MM.1S (cell line): ENCODE results near the gene TANGO2.

Experiments
- EZH2 ChIP-seq: fragments of 300-600 bp; sonication (generic); optimal IDR thresholded peaks from 2 replicates; pipeline ENCODE3; 2017; ENCODE audit warnings: low read depth, mild to moderate bottlenecking, antibody characterized with exemption, low read length, mixed read lengths
- EZH2phosphoT487 ChIP-seq: fragments of 300-600 bp; sonication (generic); IDR thresholded peaks from 2 replicates; pipeline ENCODE4 v1.6.1; 2018; ENCODE audit warnings: antibody characterized with exemption, low read length
- TF ChIP-seq, protein P1 (sequence below): fragments of 300-600 bp; sonication (generic); IDR thresholded peaks from 2 replicates; pipeline ENCODE4 v1.5.1; 2016; ENCODE audit warnings: antibody characterized with exemption, low read length, mixed read lengths

DNA sequence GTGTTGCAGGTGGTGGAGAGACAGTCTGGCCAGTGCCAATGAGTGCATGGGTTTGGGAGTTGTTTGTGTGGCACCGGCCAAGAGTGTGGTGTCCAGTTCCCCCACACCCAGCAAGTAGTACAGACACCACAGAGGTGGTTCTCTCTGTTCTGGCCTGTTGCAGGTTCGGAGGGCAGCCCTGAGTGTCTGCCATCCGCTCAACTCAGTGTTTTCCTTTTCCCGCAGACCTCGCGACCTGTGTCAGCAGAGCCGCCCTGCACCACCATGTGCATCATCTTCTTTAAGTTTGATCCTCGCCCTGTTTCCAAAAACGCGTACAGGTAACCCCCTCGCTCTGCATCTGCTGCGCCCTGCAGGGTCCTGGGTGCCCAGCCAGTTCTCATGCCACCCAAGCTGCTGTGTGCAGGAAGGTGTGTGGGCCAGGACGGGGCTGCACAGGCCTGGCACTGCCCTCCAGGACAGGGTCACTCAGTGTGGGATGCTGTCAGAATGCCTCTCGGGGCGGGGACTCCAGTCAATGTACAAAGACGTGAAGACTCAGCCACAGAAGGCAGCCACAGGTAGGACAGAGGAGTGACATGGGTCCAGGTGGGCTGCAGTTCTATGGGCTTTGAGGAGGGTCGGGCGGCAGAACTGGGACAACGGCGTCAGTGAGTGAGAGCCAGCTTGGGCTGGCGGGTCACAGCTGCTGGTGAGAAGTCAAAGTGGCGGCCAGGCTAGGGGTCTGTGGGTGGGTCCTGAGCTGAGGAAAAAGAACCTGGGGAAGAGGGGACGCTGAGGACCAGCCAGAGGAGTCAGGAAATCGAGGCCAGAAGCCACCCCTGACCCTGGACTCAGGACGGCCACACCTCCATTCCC, 15.9 kb downstream of the TANGO2 start:
- TF ChIP-seq, protein P1, sequence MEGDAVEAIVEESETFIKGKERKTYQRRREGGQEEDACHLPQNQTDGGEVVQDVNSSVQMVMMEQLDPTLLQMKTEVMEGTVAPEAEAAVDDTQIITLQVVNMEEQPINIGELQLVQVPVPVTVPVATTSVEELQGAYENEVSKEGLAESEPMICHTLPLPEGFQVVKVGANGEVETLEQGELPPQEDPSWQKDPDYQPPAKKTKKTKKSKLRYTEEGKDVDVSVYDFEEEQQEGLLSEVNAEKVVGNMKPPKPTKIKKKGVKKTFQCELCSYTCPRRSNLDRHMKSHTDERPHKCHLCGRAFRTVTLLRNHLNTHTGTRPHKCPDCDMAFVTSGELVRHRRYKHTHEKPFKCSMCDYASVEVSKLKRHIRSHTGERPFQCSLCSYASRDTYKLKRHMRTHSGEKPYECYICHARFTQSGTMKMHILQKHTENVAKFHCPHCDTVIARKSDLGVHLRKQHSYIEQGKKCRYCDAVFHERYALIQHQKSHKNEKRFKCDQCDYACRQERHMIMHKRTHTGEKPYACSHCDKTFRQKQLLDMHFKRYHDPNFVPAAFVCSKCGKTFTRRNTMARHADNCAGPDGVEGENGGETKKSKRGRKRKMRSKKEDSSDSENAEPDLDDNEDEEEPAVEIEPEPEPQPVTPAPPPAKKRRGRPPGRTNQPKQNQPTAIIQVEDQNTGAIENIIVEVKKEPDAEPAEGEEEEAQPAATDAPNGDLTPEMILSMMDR, result no peak
- TF ChIP-seq EZH2 (no peak), EZH2phosphoT487 (no peak)
